HG03095 (cell line): ENCODE data around the gene RLBP1.
"Not testable (repeated sequence)": the region's sequence is repeated elsewhere in the genome, so short reads cannot be mapped to it uniquely, and the experiment has no call there.

Experiments used
- ATAC-seq: cut with Tn5 transposase; IDR thresholded peaks from one replicate; pipeline ENCODE4 v1.9.1; 2021; ENCODE audit warnings: moderate library complexity; ENCODE audit not compliant: unreplicated experiment

Gene RLBP1

DNA sequence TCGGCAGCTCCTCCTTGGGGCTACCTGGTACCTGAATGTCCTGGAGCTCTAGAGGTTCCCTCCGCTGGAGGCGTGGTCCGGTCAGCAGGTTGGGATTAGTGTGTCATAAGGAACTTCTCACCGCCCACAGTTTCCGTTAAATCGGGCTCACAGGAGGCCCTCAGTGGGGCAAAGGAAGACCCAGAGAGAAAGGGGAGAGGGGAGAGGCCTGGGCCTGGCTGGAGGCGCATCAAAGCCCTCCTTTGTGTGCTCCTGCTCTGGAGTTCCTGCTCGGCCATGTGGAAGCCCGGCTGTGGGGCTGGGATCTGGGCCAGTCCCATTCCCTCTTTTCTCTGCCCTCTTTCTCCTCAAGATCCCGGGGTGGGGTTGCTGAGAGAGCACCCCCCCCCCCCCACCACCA is at the start of gene RLBP1:
TSS of gene RLBP1 (minus strand) at position 37 of the 400 bp plus-strand sequence. CDS start 2,604 bp downstream, outside the sequence.
- no peak for ATAC-seq

DNA sequence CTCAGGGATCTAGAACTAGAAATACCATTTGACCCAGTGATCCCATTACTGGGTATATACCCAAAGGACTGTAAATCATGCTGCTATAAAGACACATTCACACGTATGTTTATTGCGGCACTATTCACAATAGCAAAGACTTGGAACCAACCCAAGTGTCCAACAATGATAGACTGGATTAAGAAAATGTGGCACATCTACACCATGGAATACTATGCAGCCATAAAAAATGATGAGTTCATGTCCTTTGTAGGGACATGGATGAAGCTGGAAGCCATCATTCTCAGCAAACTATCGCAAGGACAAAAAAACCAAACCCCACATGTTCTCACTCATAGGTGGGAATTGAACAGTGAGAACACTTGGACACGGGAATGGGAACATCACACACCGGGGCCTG is 28.8 kb upstream of the RLBP1 start:
- not testable (repeated sequence) for ATAC-seq

DNA sequence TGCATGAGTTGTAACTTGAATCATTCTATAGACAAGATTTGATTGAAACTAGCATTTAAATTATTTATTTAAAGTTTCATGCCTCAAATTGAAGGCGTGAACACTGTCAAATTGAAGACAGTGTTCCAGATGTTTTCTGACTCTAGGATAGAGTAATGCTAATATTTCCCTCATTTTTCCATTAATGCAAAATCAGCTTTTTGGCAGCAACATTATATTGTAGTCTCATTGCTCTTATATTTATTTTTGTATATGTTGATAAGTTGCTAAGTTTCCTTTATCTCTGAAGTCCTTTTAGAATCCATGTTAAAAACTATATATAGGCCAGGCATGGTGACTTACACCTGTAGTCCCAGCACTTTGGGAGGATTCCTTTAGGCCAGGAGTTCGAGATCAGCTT is 27.2 kb upstream of the RLBP1 start:
- ATAC-seq: no peak

DNA sequence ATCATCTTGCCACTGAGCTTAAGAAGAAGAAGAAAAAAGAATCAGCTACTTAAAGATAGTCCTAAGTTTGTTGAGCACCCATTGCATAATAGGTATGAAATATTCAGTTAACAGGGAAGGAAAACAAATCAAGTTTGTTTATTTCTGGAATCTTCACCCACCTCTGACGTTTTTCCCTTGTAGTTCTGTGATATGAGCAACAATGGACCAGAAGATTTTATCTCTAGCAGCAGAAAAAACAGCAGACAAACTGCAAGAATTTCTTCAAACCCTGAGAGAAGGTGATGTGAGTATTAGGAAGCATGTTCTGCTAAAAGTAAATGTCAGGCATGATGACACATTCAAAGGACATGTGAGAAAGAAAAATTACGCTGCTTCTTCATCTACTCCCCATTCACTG is 26.1 kb upstream of the RLBP1 start:
- ATAC-seq: no peak

DNA sequence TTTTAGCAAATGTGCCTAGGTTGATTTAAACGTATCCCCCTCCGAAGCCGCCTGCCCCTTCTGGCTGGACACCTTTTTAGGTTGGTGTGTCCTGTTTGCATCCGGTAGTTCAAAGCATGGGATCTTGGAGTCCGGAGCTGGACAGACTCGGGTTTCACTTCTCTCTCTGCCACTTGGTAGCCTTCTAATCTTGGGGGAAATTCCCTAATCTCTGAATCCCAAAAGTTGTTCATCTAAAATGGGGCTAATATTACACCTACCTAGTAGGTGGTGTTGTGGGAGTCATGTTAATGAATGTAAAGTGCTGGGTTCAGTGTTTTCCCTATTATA is 23.2 kb upstream of the RLBP1 start:
- peak; percentile 25 for ATAC-seq

DNA sequence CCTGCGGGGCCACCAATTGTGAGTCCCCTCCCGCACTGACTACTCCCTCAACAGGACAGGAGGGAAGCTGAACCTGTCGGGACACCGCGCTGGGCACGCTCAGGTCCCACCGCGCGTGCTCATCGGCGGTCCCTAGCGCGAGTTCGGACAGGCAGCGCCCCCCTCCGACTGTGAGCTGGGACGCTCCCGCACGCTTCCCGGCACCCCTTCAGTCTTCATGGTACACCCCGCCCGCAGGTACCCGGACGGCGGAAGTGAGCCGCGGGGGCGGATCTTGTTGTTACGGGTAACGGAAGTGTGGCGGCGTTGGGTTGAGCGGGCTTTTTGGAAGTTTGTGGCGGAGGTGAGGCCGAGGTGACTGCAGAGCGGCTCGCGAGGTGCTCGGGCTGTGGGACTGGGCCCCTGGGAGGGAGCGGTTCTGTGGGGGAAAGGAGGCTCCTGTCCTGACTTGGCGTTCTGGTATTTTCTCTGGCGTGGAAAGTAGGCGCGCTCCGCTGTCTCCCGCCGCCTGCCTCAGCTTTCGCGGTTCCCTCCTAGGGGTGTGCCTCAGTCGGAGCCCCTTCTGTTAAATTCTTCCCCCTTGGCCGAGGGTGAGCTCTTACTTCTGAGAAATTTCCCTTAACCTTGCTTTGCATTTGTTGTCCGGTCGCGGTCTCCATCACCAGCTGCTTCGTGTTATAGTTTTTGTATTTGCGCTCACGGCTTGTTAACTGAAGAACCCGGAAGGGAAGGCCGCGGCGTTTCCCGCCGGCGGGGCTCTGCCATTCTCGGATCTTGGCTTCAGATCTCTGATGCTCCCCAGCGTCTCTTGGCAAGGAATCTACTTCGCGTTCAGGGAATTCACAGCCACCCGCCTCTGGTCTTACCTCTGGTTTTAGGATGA is 22.6 kb upstream of the RLBP1 start, which contains the start of gene FANCI:
TSS of gene FANCI (plus strand) at position 289 of the 883 bp plus-strand sequence. CDS start 3,669 bp downstream, outside the sequence.
- ATAC-seq: peak; percentile 94

DNA sequence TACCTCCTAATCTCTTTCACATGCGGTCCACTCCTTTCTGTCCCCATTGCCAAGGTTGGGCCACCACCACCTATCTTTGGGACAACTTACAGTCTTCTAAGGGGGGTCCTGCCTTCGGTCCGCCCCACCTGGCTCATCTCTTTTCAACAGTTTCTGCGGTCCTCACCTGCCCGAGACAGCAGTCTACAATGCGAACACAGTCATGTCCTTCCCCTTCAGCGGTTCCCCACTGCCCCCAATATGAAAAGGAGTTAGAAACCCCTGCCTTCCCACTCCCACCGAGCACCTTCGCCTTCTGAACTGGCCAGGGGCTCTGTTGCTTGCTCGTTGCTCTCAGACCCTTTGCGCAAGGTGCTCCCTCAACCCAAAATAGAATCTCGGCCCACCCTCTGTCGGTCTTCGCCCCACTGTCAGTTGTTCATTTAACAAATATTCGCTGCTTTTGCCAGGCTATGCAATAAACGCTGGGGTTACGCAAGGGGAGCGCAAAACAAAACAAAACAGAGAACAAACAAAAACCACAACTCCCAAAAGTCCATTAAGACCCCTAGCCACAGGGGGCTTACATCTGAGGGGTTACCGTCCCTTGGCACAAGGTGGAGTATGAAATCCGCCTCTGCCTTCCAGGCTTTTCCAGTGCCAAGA is 21.8 kb upstream of the RLBP1 start:
- ATAC-seq: no peak

DNA sequence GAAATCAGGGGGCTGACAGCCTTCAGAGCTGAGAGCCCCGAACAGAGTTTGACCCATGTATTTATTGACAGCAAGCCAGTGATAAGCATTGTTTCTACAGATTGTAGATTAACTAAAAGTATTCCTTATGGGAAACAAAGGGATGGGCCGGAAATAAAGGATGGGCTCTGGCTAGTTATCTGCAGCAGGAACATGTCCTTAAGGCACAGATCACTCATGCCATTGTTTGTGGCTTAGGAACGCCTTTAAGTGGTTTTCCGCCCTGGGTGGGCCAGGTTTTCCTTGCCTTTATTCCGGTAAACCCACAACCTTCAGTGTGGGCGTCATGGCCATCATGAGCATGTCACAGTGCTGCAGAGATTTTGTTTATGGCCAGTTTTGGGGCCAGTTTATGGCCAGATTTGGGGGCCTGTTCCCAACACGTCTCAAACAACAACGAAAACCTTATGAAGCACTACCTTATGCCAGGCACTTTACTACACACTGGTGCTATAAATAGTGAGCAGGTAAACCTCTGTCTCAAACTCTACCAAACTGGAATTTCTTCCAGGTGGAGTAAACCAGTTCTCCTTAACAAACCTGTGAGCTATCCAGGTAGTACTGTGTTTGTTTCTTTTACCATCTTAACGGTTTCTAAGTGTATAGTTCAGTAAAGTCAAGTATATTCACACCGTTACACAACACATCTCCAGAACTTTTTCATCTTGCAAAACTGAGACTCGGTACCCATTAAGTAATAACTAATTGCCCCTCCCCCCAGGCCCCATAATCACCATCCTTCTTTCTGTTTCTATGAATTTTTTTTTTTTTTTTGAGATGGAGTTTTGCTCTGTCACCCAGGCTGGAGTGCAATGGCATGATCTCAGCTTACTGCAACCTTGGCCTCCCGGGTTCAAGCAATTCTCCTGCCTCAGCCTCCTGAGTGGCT is 18.8 kb upstream of the RLBP1 start:
- ATAC-seq: not testable (repeated sequence)

DNA sequence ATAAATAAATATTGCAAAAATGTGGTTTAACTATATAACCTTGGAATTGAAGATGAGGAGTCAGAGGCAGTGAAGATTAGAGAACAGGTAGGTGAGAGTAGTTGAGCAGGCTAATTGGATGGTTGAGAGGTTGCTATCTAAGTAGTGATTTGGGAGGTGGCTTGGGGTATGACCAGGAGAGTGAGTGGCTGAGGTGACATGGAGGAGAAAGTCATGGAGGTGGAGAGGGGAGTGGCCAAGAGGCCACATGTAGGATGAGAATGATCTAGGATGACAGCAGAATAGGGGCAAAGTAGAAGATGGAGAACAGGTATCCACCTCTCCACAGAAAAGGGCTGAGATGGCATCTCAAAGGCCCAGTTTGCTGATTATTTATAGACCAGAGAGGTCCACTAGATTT is 10.5 kb upstream of the RLBP1 start:
- ATAC-seq: no peak

DNA sequence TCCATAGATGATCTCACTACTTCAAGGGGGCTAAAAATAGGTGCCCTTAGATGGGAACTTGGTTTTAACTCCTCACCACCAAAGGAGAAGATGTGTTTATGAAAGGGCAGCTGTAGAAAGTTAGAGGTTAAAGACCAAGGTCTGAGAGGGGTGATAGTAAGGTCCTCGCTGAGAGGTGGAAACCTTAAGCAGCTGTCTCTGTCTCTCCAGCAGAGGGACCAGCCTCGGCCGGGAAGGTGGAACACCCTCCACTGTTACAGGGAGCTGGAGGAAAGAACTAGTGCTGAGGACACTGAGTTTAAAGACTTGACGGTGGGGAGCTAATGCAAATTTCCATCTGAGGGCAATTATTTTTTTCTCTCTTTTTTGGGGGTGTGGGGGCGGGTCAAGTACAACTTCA is 8.9 kb upstream of the RLBP1 start:
- ATAC-seq: no peak

DNA sequence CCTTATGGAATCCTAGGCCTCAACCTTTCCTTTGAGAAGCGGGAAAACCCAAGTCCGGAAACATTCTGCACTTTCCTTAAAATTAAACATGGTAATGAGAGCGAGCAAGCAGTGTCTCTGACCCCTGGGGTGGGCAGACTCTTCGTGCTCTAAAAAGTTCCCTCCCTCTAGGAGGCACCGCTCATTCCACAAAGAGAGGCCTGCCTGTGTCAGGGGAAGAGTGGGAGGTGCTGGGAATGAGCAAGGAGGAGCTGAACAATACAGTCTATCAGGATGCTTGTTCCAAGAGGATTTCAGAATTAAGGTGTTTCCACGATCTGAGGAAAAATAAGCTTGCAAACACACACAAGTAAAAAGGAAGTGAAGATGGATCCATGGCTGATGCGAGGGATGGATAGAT is 6.0 kb upstream of the RLBP1 start:
- no peak for ATAC-seq

DNA sequence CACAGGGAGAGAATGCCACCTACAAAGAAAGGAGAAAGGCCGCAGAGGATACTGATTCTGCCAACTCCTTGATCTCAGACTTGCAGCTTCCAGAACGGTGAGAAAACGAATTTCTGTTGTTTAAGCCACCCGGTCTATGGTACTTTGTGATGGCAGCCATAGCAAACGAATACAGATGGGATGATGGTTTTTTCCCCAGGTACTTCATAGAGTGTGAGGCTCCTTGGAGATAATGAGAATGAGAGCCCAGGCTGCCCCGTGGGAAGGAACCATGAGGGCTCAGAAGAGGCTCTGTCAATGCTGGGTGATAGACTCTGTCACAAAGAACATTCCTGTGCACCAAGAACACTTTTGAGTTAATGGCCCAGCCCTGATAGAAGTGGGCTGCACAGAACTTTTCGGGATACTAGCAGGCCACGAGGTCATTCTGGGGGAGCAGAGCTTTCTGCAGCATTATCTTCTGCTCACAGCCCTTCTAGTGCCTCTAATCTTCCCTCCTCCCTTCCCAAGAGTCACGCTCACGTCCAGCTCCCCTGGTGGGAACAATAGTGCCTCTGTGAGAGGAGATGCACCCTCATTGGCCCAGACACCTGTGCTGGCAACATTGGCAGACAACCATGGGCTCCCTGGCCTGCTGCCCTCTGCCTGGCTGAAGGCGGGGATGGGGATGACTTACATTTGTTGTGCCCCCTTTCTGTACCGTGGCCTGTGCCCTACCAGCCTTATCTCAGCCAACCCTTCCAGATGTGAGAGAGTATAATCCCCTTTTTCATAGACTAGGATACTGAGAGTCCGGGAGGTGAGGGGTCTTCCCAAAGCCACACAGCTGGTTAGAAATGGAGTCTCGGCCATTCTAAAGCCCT is 5.2 kb upstream of the RLBP1 start:
- no peak for ATAC-seq

DNA sequence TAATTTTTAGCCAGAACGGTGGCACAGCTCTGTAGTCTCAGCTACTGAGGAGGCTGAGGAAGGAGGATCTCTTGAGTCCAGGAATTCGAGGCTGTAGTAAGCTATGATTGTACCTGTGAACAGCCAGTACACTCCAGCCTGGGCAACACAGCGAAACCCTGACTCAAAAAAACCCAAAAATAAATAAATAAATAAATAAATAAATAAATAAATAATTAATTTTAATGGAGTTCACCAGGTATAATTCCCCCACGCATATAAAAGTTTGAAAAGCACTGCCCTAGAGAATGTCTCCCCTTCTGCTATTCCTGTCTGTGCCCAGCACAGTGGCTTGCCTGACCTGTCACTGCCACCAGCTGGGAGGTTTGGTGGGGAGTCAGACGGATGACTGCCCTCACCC is 4.2 kb upstream of the RLBP1 start:
- no peak for ATAC-seq

DNA sequence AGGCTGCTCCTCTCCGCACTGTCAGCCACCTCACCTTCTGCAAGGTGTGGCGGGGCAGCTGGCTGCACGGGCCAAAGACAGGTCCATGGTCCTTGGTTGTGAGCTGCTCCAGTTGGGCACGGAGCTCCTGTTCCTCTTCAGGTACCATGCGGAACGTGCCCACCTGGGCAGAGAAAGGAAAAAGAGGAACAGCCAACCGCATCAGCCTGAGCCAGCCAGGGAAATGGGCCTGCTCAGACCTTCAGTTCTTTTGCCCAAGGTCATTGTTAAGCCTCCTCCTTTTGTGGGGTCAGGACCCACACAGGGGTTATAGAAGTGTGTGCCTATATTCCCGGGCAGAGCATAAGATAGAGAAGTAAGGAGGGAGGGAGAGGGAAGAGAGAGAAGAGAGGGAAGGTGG is 2.8 kb downstream of the RLBP1 start:
- no peak for ATAC-seq

DNA sequence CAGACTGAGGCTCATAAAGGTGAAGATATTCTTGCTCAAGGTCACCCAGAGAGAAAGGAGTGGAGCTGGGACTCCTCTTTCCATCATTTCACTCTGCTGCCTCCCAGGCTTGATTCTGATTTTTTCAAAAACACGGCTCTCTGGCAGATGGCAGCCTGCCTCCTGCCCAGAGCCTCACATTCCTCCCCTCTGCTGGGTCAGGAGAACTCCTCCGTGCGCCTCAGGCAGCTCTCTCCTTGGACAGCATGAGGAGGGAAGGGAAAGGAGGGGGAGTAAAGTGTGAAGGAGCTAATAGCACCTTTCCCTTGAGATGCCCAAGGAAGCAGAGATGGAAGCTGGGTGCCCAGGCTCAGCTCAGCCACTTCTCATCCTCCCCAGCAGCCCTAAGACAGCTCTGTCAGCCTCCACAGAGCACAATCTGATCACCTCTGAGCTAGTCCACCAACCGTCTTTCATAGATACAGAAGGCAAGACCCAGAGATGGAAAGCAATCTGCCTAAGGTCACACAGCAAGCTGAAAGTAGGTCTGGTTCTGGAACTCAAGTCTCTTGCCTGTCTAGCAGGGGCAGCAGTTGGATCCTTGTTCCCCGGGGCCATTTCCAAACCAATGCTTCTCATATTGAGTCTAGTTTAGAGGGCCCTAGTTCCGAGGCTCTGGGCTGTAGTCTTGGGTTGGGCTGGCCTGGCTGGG is 3.5 kb downstream of the RLBP1 start:
- no peak for ATAC-seq

DNA sequence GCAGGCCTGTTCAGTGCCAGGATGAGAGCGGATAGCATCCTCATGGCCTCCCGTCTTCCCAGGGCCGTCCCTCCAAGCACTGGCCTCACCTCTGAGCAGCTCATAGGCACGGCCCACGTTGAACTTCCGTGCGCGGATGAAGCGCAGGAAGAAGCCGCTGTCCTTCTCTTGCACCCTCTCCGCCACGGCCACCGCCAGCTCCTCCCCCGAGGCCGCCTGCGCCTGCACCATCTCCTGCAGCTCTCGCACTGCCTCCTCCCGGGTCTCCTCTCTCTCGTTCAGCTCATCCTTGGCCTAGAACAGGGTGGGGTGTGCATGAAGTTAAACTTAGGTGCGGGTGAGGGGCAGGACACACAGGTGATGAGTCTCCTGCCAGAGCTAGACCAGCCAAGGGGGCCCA is 4.3 kb downstream of the RLBP1 start:
- no peak for ATAC-seq

DNA sequence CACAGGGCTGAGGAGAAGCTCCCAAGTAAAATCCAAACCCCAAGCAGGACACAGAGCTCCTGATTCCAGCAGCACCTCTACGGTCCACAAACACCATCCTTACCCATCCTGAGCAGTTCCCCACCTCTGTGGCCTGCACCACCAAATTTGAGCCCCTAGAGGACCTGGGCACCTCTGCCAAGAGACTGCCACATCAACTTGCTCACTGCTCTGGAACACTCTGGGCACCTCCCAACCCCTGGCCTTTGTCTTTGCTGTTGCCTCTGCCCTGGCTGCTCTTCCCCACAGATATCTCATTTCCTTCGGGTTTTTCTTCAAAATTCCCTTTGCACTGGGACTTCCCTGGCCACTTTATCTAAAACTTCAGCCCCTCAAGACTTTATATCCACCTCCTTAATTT is 5.8 kb downstream of the RLBP1 start:
- no peak for ATAC-seq

DNA sequence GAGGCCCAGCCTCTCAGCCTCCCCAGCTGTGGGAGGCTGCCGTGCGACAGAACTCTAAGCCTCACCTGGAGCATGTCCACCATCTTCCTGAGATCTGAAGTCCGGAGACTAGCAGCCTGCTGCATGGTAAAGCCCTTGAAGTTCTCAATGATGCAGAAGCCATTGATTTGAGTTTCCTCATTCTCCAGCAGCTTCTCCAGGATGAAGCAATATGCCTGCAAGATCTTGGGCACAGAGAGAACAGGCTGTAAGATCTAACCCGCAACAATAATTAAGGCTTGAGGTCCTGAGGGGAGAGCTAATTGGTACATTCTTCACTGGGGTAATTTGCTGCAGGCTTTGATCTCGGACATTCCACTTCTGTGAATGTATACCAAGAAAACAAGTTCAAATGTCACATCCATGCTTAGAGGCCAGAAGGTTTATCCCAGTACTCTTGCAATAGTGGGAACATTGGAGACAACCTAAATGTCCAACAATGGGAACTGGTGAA is 9.7 kb downstream of the RLBP1 start:
- ATAC-seq: no peak

DNA sequence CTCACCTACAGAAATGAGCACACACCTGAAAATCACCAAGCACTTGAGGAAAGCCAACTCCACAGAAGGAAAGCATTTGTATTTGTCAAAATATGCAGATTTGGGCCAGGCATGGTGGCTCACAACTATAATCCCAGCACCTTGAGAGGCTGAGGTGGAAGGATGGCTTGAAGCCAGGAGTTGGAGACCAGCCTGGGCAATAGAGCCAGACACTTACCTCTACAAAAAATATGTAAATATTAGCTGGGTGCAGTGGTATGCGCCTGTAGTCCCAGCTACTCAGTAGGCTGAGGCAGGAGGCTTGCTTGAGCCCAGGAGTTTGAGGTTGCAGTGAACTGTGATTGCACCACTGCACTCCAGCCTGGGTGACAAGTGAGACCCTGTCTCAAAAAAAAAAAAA is 12.3 kb downstream of the RLBP1 start:
- no peak for ATAC-seq

DNA sequence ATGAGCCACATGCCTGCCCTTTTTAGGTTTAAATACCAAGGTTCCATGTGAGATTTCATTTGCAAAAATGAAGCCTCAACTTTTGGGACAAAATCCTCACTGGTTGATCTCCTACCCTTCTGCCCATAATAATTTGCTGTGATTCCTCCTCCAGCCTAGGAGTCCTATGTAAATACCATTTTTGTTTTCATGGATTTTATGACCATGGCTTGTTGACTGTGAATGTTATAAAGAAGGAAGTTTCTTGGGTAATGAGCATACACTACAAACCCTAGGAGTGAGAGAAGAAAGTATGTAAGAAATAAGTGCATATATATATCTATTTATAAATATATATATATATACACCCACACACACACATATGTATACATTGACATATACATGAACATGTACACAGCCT is 13.1 kb downstream of the RLBP1 start:
- ATAC-seq: no peak
